Uterus (tissue), 2 donors: ENCODE measurements around the gene CNTNAP4.

Experiments
- POLR2A ChIP-seq, 2 donors: fragments of 450-650 bp; IDR thresholded peaks; one replicate each; pipeline ENCODE4 v1.6.1; 2016; ENCODE audit warnings: antibody characterized with exemption in 2 of 2, mild to moderate bottlenecking in 1 of 2, moderate library complexity in 1 of 2
- TF ChIP-seq, protein P1 (sequence below), 4 experiments: fragments of 200-600 bp in 2 of 4; fragments of 450-650 bp in 2 of 4; sonication (generic) in 2 of 4; IDR thresholded peaks; one replicate each; pipeline ENCODE4 v1.5.1; 2016 to 2019; ENCODE audit warnings: antibody characterized with exemption in 4 of 4, mild to moderate bottlenecking in 2 of 4, moderate library complexity in 1 of 4

- TF ChIP-seq, protein P1, sequence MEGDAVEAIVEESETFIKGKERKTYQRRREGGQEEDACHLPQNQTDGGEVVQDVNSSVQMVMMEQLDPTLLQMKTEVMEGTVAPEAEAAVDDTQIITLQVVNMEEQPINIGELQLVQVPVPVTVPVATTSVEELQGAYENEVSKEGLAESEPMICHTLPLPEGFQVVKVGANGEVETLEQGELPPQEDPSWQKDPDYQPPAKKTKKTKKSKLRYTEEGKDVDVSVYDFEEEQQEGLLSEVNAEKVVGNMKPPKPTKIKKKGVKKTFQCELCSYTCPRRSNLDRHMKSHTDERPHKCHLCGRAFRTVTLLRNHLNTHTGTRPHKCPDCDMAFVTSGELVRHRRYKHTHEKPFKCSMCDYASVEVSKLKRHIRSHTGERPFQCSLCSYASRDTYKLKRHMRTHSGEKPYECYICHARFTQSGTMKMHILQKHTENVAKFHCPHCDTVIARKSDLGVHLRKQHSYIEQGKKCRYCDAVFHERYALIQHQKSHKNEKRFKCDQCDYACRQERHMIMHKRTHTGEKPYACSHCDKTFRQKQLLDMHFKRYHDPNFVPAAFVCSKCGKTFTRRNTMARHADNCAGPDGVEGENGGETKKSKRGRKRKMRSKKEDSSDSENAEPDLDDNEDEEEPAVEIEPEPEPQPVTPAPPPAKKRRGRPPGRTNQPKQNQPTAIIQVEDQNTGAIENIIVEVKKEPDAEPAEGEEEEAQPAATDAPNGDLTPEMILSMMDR (IDR thresholded peaks at IDR 0.05): no peak
- no peak for TF ChIP-seq POLR2A (IDR thresholded peaks at IDR 0.05)
Observed at GRCh38 chr16:76360404-76360803, 83.2 kb downstream of the CNTNAP4 start.
